Measurements from ENCODE around the gene PDSS2. TPM values are rescaled to one million over a fixed set of nuclear protein-coding genes. Genes with fewer than 3 reads are reported as not detected.

PDSS2 gene
- total RNA-seq, 2 donors from 2014 or later: 11.4 to 12.3 TPM

- no peak overlapping the region for H3K4me3 Mint-ChIP-seq
- H3K4me1 Mint-ChIP-seq: peaks cover 14% of the 10 kb centered on the region
- H3K27me3 Mint-ChIP-seq: no peaks in the 10 kb centered on the region
- peaks cover 4% of the 10 kb centered on the region for H3K36me3 Mint-ChIP-seq (ENCODE audit: low read depth)
- DNase-seq (no peak), ATAC-seq (no peak)
- no peaks in the 10 kb centered on the region for H3K9me3 ChIP-seq (ENCODE audit: control insufficient read depth, low read length, poor library complexity, severe bottlenecking)
- no peak overlapping the region for H3K27ac Mint-ChIP-seq
Measured at GRCh38 chr6:107421696-107422256, 37.6 kb downstream of the PDSS2 start.

DNA sequence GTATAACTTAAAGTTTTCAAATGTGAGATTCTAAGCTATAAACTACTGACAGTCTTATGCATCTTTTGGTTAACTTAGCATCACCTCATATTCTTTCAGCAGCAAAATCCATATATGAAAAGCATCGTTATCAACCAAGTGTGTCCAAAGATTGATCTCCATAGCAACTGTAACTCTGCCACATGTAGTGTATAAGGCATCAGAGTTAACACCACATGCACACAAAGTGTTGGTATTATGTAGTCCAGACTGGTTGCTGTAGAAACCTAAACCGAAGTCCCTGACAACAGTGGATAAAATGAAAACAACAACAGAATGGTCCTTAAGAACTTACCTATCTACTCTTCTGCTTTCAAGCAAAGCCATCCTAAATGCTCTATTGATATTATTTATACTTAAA, 39.6 kb downstream of the PDSS2 start:
- ATAC-seq: no peak
- Mint-ChIP-seq H3K27ac (no peak overlapping the region), H3K4me1 (peaks cover 16% of the 10 kb centered on the region), H3K36me3 (ENCODE audit: low read depth) (peaks cover 4% of the 10 kb centered on the region), H3K4me3 (no peak overlapping the region), H3K27me3 (no peaks in the 10 kb centered on the region)
- DNase-seq: no peak
- H3K9me3 ChIP-seq (ENCODE audit: control insufficient read depth, low read length, poor library complexity, severe bottlenecking): no peaks in the 10 kb centered on the region

DNA sequence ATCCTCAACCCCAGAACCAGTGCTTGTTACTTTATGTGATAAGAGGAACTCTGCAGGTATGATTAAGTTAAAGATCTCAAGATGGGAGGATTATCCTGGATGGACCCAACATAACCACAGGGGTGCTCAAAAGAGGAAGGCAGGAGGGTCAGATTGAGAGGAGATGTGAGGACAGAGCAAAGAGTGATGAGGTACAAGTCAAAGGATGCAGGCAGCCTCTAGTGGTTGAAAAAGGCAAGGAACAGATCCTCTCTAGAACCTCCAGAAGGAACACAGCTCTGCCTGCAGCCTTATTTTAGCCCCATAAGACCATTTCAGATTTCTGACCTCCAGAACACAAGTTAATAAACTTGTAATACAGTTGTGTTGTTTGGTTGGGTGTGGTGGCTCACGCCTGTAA, 41.2 kb downstream of the PDSS2 start:
- Mint-ChIP-seq H3K27ac (no peak overlapping the region), H3K4me1 (peaks cover 12% of the 10 kb centered on the region), H3K4me3 (no peak overlapping the region), H3K36me3 (ENCODE audit: low read depth) (peaks cover 2% of the 10 kb centered on the region), H3K27me3 (no peaks in the 10 kb centered on the region)
- no peaks in the 10 kb centered on the region for H3K9me3 ChIP-seq (ENCODE audit: control insufficient read depth, low read length, poor library complexity, severe bottlenecking)
- no peak for DNase-seq
- ATAC-seq: no peak

DNA sequence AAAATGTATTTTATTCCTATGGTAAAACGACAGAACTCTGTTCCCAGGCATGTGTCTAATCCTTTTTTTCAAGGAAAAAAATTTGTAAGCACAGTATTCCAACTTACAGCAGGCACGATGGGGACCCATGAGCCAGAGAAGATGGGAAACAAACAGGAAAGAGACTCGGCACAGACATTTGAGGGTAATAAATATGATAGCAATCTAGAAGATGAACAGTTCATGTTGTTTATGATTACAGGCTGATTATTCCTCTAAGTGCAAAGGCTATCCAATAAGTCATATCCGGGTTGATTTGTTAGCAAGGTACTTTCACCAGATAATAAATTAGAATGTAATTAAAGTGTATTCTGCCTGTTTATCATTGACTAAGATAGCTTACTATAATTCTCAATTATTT, 43.2 kb downstream of the PDSS2 start:
- DNase-seq (no peak), ATAC-seq (no peak)
- Mint-ChIP-seq H3K4me3 (no peak overlapping the region), H3K27me3 (no peaks in the 10 kb centered on the region), H3K27ac (no peak overlapping the region), H3K4me1 (peaks cover 12% of the 10 kb centered on the region), H3K36me3 (ENCODE audit: low read depth) (peaks cover 2% of the 10 kb centered on the region)
- H3K9me3 ChIP-seq (ENCODE audit: control insufficient read depth, low read length, poor library complexity, severe bottlenecking): no peaks in the 10 kb centered on the region

DNA sequence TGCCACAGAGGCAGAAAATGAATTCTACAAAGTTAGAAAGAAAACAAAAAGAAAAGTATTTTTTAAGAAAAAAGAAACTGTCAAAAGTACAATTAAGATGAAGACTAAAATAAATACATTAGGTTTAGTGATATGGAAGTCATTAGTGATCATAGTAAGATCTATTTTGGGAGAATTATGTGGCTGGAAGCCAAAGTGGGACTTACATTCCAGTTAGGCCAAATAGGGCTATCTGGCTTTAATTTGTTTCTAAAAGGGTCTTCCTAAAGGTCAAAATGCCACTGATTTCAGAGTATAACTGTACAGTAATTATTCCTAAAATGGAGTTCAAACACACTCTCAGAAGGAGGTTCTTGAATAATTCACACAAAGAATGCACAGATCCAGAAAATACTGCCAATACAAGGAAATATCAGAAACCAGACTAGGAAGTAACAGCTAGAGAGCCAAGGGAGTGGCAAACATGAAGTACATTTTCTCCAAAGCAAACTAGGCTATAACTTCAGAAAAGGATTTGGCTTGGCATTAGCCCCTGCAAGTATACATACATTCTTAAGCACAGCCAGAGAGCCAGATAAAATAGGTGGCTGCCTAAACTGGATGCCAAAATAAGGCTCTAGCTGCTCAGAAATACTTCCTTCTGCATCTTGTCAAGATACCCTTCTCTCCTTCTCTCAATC, 45.3 kb downstream of the PDSS2 start:
- Mint-ChIP-seq H3K27me3 (no peaks in the 10 kb centered on the region), H3K4me1 (peaks cover 5% of the 10 kb centered on the region), H3K4me3 (no peak overlapping the region), H3K27ac (no peak overlapping the region), H3K36me3 (ENCODE audit: low read depth) (peaks cover 5% of the 10 kb centered on the region)
- no peak for DNase-seq
- ATAC-seq: no peak
- H3K9me3 ChIP-seq (ENCODE audit: control insufficient read depth, low read length, poor library complexity, severe bottlenecking): no peaks in the 10 kb centered on the region

DNA sequence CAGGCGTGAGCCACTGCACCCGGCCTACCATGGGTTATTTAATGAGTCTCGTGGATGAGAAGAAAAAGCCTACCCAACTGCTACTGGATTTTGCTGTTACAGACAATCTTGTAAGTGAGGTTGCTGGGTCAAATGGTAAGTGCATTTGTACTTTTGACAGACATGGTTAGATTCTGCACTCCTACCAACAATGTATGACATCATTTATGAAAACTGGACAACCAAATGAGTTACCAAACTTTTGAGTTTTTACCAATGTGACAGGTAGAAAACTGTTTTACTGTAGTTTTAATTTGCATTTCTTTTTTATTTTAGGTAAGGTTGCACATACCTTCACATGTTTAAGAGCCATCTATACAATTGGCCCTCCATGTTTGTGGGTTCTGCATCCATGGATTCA, 48.2 kb downstream of the PDSS2 start:
- H3K36me3 Mint-ChIP-seq (ENCODE audit: low read depth): peaks cover 4% of the 10 kb centered on the region
- no peak for DNase-seq

GRCh38 chr6:107409942-107410341, 49.4 kb downstream of the PDSS2 start:
- Mint-ChIP-seq H3K4me3 (no peak overlapping the region), H3K27me3 (no peaks in the 10 kb centered on the region), H3K27ac (no peak overlapping the region), H3K36me3 (ENCODE audit: low read depth) (peaks cover 4% of the 10 kb centered on the region), H3K4me1 (peaks cover 3% of the 10 kb centered on the region)
- DNase-seq (no peak), ATAC-seq (no peak)
- no peaks in the 10 kb centered on the region for H3K9me3 ChIP-seq (ENCODE audit: control insufficient read depth, low read length, poor library complexity, severe bottlenecking)

More for the DNA sequence above, 48.2 kb downstream of the PDSS2 start:
- H3K9me3 ChIP-seq (ENCODE audit: control insufficient read depth, low read length, poor library complexity, severe bottlenecking): no peaks in the 10 kb centered on the region
- no peaks in the 10 kb centered on the region for H3K27me3 Mint-ChIP-seq
- no peak overlapping the region for H3K27ac Mint-ChIP-seq
- H3K4me3 Mint-ChIP-seq: no peak overlapping the region
- H3K4me1 Mint-ChIP-seq: peaks cover 5% of the 10 kb centered on the region
- ATAC-seq: no peak

- peaks cover 3% of the 10 kb centered on the region for H3K4me1 Mint-ChIP-seq
- H3K36me3 Mint-ChIP-seq (ENCODE audit: low read depth): peaks cover 4% of the 10 kb centered on the region
- no peak overlapping the region for H3K27ac Mint-ChIP-seq
- H3K4me3 Mint-ChIP-seq: no peak overlapping the region
- H3K27me3 Mint-ChIP-seq: no peaks in the 10 kb centered on the region
- ATAC-seq (no peak), DNase-seq (no peak)
- no peaks in the 10 kb centered on the region for H3K9me3 ChIP-seq (ENCODE audit: control insufficient read depth, low read length, poor library complexity, severe bottlenecking)
Measured at GRCh38 chr6:107408714-107409113, 50.6 kb downstream of the PDSS2 start.

- peaks cover 3% of the 10 kb centered on the region for H3K36me3 Mint-ChIP-seq (ENCODE audit: low read depth)
- no peak for DNase-seq
Measured at GRCh38 chr6:107405002-107405401, 54.4 kb downstream of the PDSS2 start.

GRCh38 chr6:107402533-107402932, 56.8 kb downstream of the PDSS2 start:
- H3K9me3 ChIP-seq (ENCODE audit: control insufficient read depth, low read length, poor library complexity, severe bottlenecking): peaks cover 4% of the 10 kb centered on the region
- no peak for ATAC-seq
- no peak for DNase-seq
- Mint-ChIP-seq H3K36me3 (ENCODE audit: low read depth) (no peaks in the 10 kb centered on the region), H3K27ac (no peak overlapping the region), H3K4me1 (no peaks in the 10 kb centered on the region), H3K27me3 (no peaks in the 10 kb centered on the region), H3K4me3 (no peak overlapping the region)

More at GRCh38 chr6:107405002-107405401, 54.4 kb downstream of the PDSS2 start:
- H3K9me3 ChIP-seq (ENCODE audit: control insufficient read depth, low read length, poor library complexity, severe bottlenecking): peaks cover 4% of the 10 kb centered on the region
- no peak overlapping the region for H3K4me3 Mint-ChIP-seq
- H3K27me3 Mint-ChIP-seq: no peaks in the 10 kb centered on the region
- no peak overlapping the region for H3K27ac Mint-ChIP-seq
- no peak for ATAC-seq
- no peaks in the 10 kb centered on the region for H3K4me1 Mint-ChIP-seq

- no peak overlapping the region for H3K4me3 Mint-ChIP-seq
- ATAC-seq: no peak
- peaks cover 4% of the 10 kb centered on the region for H3K9me3 ChIP-seq (ENCODE audit: control insufficient read depth, low read length, poor library complexity, severe bottlenecking)
- H3K4me1 Mint-ChIP-seq: no peaks in the 10 kb centered on the region
- H3K27me3 Mint-ChIP-seq: no peaks in the 10 kb centered on the region
- DNase-seq: no peak
- H3K27ac Mint-ChIP-seq: no peak overlapping the region
- no peaks in the 10 kb centered on the region for H3K36me3 Mint-ChIP-seq (ENCODE audit: low read depth)
Measured at GRCh38 chr6:107401573-107401972, 57.8 kb downstream of the PDSS2 start.

DNA sequence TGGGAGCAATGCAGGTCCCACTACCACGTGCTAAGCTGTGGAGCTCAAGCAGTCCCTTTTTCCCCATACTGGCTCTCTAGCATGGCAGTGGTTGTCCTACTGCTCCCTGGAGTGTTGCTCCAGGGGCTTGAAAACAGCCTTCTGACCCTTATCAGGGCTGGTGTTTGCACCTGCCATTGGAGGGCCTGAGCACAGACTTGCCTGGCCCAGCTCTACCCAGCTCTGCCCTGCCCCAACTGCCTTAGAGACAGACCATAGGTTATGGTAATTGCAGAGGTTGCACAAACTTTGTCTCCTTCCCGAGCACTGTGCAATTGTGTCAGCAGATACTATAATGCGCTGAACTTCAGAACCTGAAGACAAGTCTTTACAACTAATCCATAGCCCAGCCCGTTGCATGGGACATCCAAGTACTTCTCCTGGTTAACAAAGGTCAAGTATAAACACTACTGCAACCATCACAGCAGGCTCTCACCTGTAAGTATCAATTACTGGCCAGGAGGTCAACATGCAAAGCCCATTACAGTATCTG, 58.7 kb downstream of the PDSS2 start:
- no peak for DNase-seq

GRCh38 chr6:107399935-107400334, 59.4 kb downstream of the PDSS2 start:
- no peak for ATAC-seq
- no peaks in the 10 kb centered on the region for H3K27me3 Mint-ChIP-seq
- DNase-seq: no peak
- H3K4me3 Mint-ChIP-seq: no peak overlapping the region
- H3K9me3 ChIP-seq (ENCODE audit: control insufficient read depth, low read length, poor library complexity, severe bottlenecking): peaks cover 4% of the 10 kb centered on the region
- no peaks in the 10 kb centered on the region for H3K36me3 Mint-ChIP-seq (ENCODE audit: low read depth)
- no peak overlapping the region for H3K27ac Mint-ChIP-seq
- H3K4me1 Mint-ChIP-seq: no peaks in the 10 kb centered on the region

More for the DNA sequence above, 58.7 kb downstream of the PDSS2 start:
- no peaks in the 10 kb centered on the region for H3K36me3 Mint-ChIP-seq (ENCODE audit: low read depth)
- ATAC-seq: no peak
- H3K27me3 Mint-ChIP-seq: no peaks in the 10 kb centered on the region
- no peak overlapping the region for H3K4me3 Mint-ChIP-seq
- peaks cover 4% of the 10 kb centered on the region for H3K9me3 ChIP-seq (ENCODE audit: control insufficient read depth, low read length, poor library complexity, severe bottlenecking)
- H3K4me1 Mint-ChIP-seq: no peaks in the 10 kb centered on the region
- no peak overlapping the region for H3K27ac Mint-ChIP-seq

- Mint-ChIP-seq H3K4me1 (no peaks in the 10 kb centered on the region), H3K4me3 (no peak overlapping the region), H3K27ac (no peak overlapping the region), H3K27me3 (no peaks in the 10 kb centered on the region), H3K36me3 (ENCODE audit: low read depth) (peaks cover 3% of the 10 kb centered on the region)
- ATAC-seq (no peak), DNase-seq (no peak)
- H3K9me3 ChIP-seq (ENCODE audit: control insufficient read depth, low read length, poor library complexity, severe bottlenecking): peaks cover 4% of the 10 kb centered on the region
Measured at GRCh38 chr6:107398001-107398400, 61.4 kb downstream of the PDSS2 start.
